Natural killer cell (primary cell): Measurements from ENCODE around the gene SLC43A1. TPM values are rescaled to one million over a fixed set of nuclear protein-coding genes. Genes with fewer than 3 reads are reported as not detected.

ENCODE experiments used
- ATAC-seq, 3 donors: fragments of 150-1000 bp in 2 of 3; fragments of 200-7000 bp in 1 of 3; cut with Tn5 transposase; 1 replicate in 1 of 3; 2 replicates in 2 of 3; pipeline ENCODE4 v1.10.0; 2021; ENCODE audit warnings: mild to moderate bottlenecking in 2 of 3, moderate library complexity in 2 of 3
- DNase-seq, 2 donors: peaks; one replicate each; pipeline versions ENCODE4 v3.0.0 to v3.0.0-alpha.2; 2013 to 2021; ENCODE audit warnings: mixed read lengths in 1 of 2
- H3K27ac ChIP-seq: one replicate; pipeline ENCODE4 v1.5.1; 2013; ENCODE audit warnings: mild to moderate bottlenecking, low read length
- H3K27me3 ChIP-seq: one replicate; pipeline ENCODE4 v1.6.1; 2013; ENCODE audit warnings: low read length; ENCODE audit not compliant: control insufficient read depth, insufficient read depth
- H3K36me3 ChIP-seq: one replicate; pipeline ENCODE4 v1.6.1; 2013; ENCODE audit warnings: low read length; ENCODE audit not compliant: control insufficient read depth, insufficient read depth
- H3K4me1 ChIP-seq: one replicate; pipeline ENCODE4 v1.6.1; 2013; ENCODE audit warnings: low read length; ENCODE audit not compliant: control insufficient read depth, insufficient read depth
- H3K4me3 ChIP-seq: one replicate; pipeline ENCODE4 v1.5.1; 2013; ENCODE audit warnings: low read length
- H3K9me3 ChIP-seq: one replicate; pipeline ENCODE4 v1.6.1; 2013; ENCODE audit warnings: low read length; ENCODE audit not compliant: control insufficient read depth, insufficient read depth
- H3K27ac Mint-ChIP-seq, 2 donors: one replicate each; pipeline ENCODE4 v1.8.0; 2022; ENCODE audit warnings: mild to moderate bottlenecking in 2 of 2, mixed read lengths in 2 of 2, moderate library complexity in 1 of 2
- H3K27me3 Mint-ChIP-seq, 2 donors: one replicate each; pipeline ENCODE4 v1.8.0; 2022; ENCODE audit warnings: low read depth in 2 of 2, mixed read lengths in 2 of 2
- H3K36me3 Mint-ChIP-seq: one replicate; pipeline ENCODE4 v1.8.0; 2022; ENCODE audit warnings: mixed read lengths
- H3K4me1 Mint-ChIP-seq, 2 donors: one replicate each; pipeline ENCODE4 v1.8.0; 2022; ENCODE audit warnings: mixed read lengths in 2 of 2
- H3K4me3 Mint-ChIP-seq: one replicate; pipeline ENCODE4 v1.8.0; 2022; ENCODE audit warnings: mild to moderate bottlenecking, moderate library complexity, mixed read lengths
- H3K9me3 Mint-ChIP-seq, 2 donors: one replicate each; pipeline ENCODE4 v1.8.0; 2022; ENCODE audit warnings: mixed read lengths in 2 of 2
- CTCF ChIP-seq: fragments of 200-600 bp; IDR thresholded peaks from one replicate; pipeline ENCODE4 v1.8.0; 2022; ENCODE audit warnings: antibody characterized with exemption
- WGBS: methylation state at CpG from one replicate; pipeline ENCODE4 v1.1.7; 2013; ENCODE audit warnings: missing lambda C conversion rate; ENCODE audit not compliant: insufficient coverage; 5-methylcytosine and 5-hydroxymethylcytosine counted together
- intact Hi-C: fragments of 100-400 bp; cut with micrococcal nuclease; formaldehyde crosslinking; loops from one replicate; pipeline ENCODE4 v1.14.2; 2022
- total RNA-seq, 4 donors: library from RNA; stranded (reverse); fragments of 120-200 nt in 1 of 4; gene quantifications; one replicate each; pipeline versions ENCODE4 v1.2.3 to v1.2.4, GENCODE V29; 2013 to 2022

SLC43A1 gene
- total RNA-seq, 3 donors from 2014 or later (not counting 1 experiment from before 2014, with no cell fraction given): 11.3 to 20.6 (median 13.9) TPM

GRCh38 chr11:57530596-57531507 lies 15.3 kb upstream of the SLC43A1 start, which contains the start of gene TIMM10:
TIMM10 (minus strand) TSS chr11:57530754; CDS start chr11:57530189, 565 bp downstream.
- H3K4me1 ChIP-seq: peaks cover 15% of the 10 kb centered on the region
- no peak for TF ChIP-seq CTCF
- H3K4me3 Mint-ChIP-seq: peak within 1 kb of the TSS; percentile 99
- no peaks in the 10 kb centered on the region for H3K9me3 Mint-ChIP-seq
- peaks cover 8% of the 10 kb centered on the region for H3K36me3 ChIP-seq
- peak; percentile 74 to 97 for DNase-seq
- intact Hi-C loops: loop anchor here (1.0 to 2.0 kb wide), 6 partner anchors 36 to 1048 kb away; partner anchors contain the start of genes MED19, SELENOH, TMX2 and UBE2L6
- H3K27ac Mint-ChIP-seq: peak within 1 kb of the TSS; percentile 97 to 99
- peaks cover 30 to 36% of the 10 kb centered on the region in 2 donors for H3K4me1 Mint-ChIP-seq
- ATAC-seq: peak; percentile 81 to 93 (median 87)
- no peaks in the 10 kb centered on the region for H3K27me3 ChIP-seq
- under 1% methylated on average over 49 of the region's 49 CpGs for WGBS
- peak within 1 kb of the TSS; percentile 65 for H3K4me3 ChIP-seq
- no peaks in the 10 kb centered on the region for H3K27me3 Mint-ChIP-seq
- H3K9me3 ChIP-seq: no peaks in the 10 kb centered on the region
- H3K36me3 Mint-ChIP-seq: no peaks in the 10 kb centered on the region
- peak within 1 kb of the TSS; percentile 78 for H3K27ac ChIP-seq

GRCh38 chr11:57530215-57530595 lies 14.7 kb upstream of the SLC43A1 start:
- H3K4me1 Mint-ChIP-seq: peaks cover 30 to 36% of the 10 kb centered on the region in 2 donors
- peak overlapping the region; percentile 65 for H3K4me3 ChIP-seq
- no peaks in the 10 kb centered on the region for H3K9me3 Mint-ChIP-seq

GRCh38 chr11:57529012-57529411 lies 13.5 kb upstream of the SLC43A1 start:
- Mint-ChIP-seq H3K27me3 (no peaks in the 10 kb centered on the region), H3K4me3 (peak overlapping the region; percentile 31), H3K9me3 (no peaks in the 10 kb centered on the region), H3K4me1 (peaks cover 30 to 36% of the 10 kb centered on the region in 2 donors), H3K36me3 (no peaks in the 10 kb centered on the region), H3K27ac (no peak overlapping the region)
- peaks cover 8% of the 10 kb centered on the region for H3K36me3 ChIP-seq
- intact Hi-C loops: no loop called here
- no peak overlapping the region for H3K27ac ChIP-seq
- no peaks in the 10 kb centered on the region for H3K9me3 ChIP-seq
- H3K27me3 ChIP-seq: no peaks in the 10 kb centered on the region
- ATAC-seq: no peak
- H3K4me1 ChIP-seq: peaks cover 15% of the 10 kb centered on the region
- DNase-seq: no peak
- no peak overlapping the region for H3K4me3 ChIP-seq
- no peak for TF ChIP-seq CTCF

More at GRCh38 chr11:57530215-57530595, 14.7 kb upstream of the SLC43A1 start:
- no peaks in the 10 kb centered on the region for H3K9me3 ChIP-seq
- peaks cover 8% of the 10 kb centered on the region for H3K36me3 ChIP-seq
- Mint-ChIP-seq H3K4me3 (peak overlapping the region; percentile 99), H3K27me3 (no peaks in the 10 kb centered on the region), H3K27ac (peak overlapping the region; percentile 97 to 99), H3K36me3 (no peaks in the 10 kb centered on the region)
- ATAC-seq: no peak
- H3K27ac ChIP-seq: peak overlapping the region; percentile 78
- TF ChIP-seq CTCF: no peak
- DNase-seq: no peak
- no peaks in the 10 kb centered on the region for H3K27me3 ChIP-seq
- WGBS: 3% methylated on average over 17 of the region's 17 CpGs
- intact Hi-C loops: loop anchor here (1.0 to 2.0 kb wide), 5 partner anchors 115 to 1049 kb away; partner anchors contain the start of genes MED19, SELENOH, TMX2 and ZFP91
- H3K4me1 ChIP-seq: peaks cover 15% of the 10 kb centered on the region
